PFSK-1 (cell line): Measurements from ENCODE around the gene FBXO48.

Experiments
- POLR2AphosphoS5 ChIP-seq: IDR thresholded peaks from 2 replicates; pipeline ENCODE4 v1.6.1; 2012; ENCODE audit warnings: low read depth, mild to moderate bottlenecking, control low read depth, low read length, moderate library complexity
- SIN3A ChIP-seq: IDR thresholded peaks from 2 replicates; pipeline ENCODE4 v1.6.1; 2012; ENCODE audit warnings: mild to moderate bottlenecking, low read length, moderate library complexity, borderline replicate concordance; ENCODE audit not compliant: insufficient read depth
- TAF1 ChIP-seq: IDR thresholded peaks from 2 replicates; pipeline ENCODE4 v1.6.1; 2012; ENCODE audit warnings: low read length, control low read depth, borderline replicate concordance; ENCODE audit not compliant: insufficient read depth
- TF ChIP-seq, protein P1 (sequence below), 2 experiments: IDR thresholded peaks; 2 replicates each; pipeline versions ENCODE4 v1.6.1 to v1.8.0; 2011 to 2012; ENCODE audit warnings: low read depth in 2 of 2, low read length in 2 of 2, control low read depth in 1 of 2, inconsistent platforms in 1 of 2, mild to moderate bottlenecking in 1 of 2, moderate library complexity in 1 of 2; ENCODE audit not compliant: insufficient read depth in 1 of 2

DNA sequence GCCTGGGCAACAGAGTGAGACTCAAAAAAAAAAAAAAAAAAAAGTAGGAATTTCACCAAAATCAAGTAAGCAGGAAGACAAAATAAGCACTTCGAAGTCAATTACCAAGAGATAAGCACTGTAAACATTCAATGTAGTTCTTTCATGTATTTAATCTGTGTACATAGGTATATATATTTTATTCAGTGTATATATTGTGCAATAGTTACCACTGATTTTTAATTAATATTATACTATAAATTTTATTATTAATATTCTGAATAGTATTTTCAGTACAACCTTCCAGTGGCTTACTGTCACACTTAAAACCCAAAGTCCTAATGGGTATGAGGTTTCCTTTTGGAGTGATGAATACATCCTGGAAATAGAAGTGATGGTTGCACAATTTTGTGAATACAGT lies 9.4 kb upstream of the FBXO48 start:
- no peak for TF ChIP-seq TAF1
- TF ChIP-seq, protein P1, sequence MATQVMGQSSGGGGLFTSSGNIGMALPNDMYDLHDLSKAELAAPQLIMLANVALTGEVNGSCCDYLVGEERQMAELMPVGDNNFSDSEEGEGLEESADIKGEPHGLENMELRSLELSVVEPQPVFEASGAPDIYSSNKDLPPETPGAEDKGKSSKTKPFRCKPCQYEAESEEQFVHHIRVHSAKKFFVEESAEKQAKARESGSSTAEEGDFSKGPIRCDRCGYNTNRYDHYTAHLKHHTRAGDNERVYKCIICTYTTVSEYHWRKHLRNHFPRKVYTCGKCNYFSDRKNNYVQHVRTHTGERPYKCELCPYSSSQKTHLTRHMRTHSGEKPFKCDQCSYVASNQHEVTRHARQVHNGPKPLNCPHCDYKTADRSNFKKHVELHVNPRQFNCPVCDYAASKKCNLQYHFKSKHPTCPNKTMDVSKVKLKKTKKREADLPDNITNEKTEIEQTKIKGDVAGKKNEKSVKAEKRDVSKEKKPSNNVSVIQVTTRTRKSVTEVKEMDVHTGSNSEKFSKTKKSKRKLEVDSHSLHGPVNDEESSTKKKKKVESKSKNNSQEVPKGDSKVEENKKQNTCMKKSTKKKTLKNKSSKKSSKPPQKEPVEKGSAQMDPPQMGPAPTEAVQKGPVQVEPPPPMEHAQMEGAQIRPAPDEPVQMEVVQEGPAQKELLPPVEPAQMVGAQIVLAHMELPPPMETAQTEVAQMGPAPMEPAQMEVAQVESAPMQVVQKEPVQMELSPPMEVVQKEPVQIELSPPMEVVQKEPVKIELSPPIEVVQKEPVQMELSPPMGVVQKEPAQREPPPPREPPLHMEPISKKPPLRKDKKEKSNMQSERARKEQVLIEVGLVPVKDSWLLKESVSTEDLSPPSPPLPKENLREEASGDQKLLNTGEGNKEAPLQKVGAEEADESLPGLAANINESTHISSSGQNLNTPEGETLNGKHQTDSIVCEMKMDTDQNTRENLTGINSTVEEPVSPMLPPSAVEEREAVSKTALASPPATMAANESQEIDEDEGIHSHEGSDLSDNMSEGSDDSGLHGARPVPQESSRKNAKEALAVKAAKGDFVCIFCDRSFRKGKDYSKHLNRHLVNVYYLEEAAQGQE (IDR thresholded peaks at IDR 0.05; ENCODE audit: insufficient read depth in 1 of 2, low read depth in 2 of 2, low read length in 2 of 2) = no peak
- TF ChIP-seq POLR2AphosphoS5 = no peak
- TF ChIP-seq SIN3A = no peak
